GM21723 (cell line): ENCODE data around the gene IGFL2.
"Not testable (repeated sequence)": the region's sequence is repeated elsewhere in the genome, so short reads cannot be mapped to it uniquely, and the experiment has no call there.

Source experiments
- ATAC-seq: cut with Tn5 transposase; IDR thresholded peaks from one replicate; pipeline ENCODE4 v1.9.1; 2021; ENCODE audit warnings: mild to moderate bottlenecking, moderate library complexity; ENCODE audit not compliant: unreplicated experiment

IGFL2 gene

DNA sequence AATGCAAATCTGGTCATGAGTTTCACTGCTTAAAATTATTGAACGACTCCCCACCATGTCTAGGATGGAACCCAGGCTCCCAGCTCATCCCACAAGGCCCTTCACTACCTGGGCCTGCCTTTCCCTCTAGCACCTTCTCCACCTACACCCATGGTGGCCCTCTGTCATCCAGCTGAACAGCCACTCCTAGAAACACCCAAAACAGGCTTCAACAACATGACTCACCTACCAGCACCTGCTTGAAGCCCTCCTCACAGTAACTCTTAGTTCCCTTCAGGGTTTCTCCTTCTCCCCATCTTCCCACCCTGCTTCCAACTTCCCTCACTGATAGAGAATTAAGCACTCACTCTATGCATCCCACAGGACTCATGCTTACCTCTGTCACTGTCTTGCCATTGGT lies 6.6 kb upstream of the IGFL2 start:
- no peak for ATAC-seq

GRCh38 chr19:46142294-46142693 lies 5.7 kb upstream of the IGFL2 start:
- ATAC-seq = no peak

DNA sequence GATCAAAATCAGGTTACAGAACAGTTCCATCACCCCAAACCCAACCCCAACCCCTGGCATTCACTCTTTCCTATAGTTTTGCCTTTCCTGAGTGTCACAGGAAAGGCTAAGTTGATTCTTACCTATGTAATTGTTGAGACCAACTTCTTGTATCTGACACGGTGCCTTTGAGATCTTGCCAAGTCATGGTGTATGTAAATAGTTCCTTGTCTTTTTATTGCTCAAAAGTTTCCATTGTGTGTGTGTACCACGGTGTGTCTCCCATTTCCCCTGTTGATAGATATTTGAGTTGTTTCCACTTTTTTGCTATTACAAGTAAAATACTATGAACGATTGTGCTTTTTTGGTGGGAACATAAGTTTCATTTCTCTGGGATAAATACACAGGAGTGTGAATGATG lies 3.3 kb upstream of the IGFL2 start:
- ATAC-seq = no peak

DNA sequence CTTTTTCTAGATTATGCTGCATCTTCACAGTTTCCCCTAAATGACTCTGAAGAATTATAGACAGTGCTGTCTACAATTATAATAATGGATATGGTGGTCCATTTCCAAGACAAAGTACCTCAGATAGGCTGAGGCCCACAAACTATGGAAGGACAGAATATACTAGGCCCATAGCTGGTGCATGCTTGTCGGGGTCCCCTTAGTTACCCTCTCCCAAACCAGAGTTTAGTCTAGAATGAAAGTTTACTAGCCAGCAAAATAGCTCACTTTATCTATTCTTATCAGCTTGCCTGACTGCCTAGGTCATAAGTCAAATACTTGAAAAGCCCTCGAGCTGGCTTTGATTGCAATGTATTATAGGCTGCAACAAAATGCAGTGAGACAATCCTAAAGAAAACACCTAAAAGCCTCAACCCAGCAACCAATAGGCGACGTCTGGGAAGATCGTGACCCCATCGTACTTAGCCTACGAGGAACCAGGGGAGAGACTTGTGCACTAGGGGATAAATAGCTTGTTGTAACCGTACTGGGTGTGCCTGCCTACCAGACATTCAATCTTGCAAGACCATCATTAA lies 785 bp upstream of the IGFL2 start:
- no peak for ATAC-seq

- ATAC-seq = no peak
Measured at GRCh38 chr19:46150606-46151005, 2.6 kb downstream of the IGFL2 start.

DNA sequence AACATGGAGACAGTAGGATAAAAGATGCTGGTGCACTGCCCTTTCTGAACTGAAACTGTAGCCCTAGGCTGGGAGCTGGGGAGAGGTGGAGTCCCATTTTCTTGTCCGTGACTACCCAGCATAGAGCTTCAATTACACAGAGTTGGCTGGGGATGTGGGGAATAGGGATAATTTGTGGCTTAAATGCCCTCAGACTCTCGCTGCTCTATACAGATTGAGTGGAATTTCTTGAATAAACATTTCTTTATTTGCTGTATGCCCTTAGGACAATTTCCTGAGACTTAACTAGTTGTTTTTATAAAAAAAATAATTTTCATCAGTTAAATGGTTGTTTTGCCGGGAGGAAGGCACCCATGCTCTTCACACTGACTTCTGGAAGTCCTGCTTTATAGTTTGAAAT lies 7.2 kb downstream of the IGFL2 start:
- no peak for ATAC-seq

GRCh38 chr19:46159418-46160232 lies 11.6 kb downstream of the IGFL2 start:
- no peak for ATAC-seq

- ATAC-seq = no peak
Measured at GRCh38 chr19:46160233-46160775, 12.3 kb downstream of the IGFL2 start.

DNA sequence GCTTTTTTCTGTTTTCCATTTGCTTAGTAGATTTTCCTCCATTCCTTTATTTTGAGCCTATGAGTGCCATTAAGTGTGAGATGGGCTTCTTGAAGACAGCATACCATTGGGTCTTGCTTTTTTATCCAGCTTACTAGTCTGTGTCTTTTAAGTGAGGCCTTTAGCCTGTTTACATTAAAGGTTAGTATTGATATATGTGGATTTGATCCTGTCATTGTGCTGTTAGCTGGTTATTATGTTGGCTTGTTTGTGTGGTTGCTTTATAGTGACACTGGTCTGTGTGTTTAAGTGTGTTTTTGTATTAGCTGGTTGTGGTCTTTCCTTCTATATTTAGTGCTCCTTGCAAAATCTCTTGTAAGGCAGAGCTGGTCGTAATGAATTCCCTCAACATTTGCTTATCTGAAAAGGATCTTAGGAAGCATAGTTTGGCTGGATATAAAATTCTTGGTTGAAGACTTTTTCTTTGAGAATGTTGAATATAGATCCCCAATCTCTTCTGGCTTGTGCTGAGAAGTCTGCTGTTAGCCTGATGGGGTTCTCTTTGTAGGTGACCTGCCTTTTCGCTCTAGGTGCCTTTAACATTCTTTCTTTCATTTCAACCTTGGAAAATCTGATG lies 13.7 kb downstream of the IGFL2 start:
- ATAC-seq = not testable (repeated sequence)

DNA sequence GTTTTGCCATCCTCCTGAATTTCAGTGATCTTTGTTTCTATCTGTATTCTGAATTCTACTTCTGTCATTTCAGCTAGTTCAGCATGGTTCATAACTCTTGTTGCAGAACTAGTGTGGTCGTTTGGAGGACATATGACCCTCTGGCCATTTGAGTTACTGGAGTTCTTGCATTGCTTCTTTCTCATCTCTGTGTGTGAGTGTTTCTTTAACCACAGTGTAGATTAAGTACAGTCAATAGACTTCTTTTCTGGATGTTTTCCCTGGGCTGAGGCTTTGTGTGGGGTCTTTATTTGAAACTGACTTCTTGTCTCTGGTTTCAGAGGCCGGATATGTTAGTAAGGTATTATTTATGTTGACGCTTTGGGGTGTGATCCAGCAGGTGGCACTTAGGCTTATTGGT lies 14.7 kb downstream of the IGFL2 start:
- ATAC-seq = no peak

DNA sequence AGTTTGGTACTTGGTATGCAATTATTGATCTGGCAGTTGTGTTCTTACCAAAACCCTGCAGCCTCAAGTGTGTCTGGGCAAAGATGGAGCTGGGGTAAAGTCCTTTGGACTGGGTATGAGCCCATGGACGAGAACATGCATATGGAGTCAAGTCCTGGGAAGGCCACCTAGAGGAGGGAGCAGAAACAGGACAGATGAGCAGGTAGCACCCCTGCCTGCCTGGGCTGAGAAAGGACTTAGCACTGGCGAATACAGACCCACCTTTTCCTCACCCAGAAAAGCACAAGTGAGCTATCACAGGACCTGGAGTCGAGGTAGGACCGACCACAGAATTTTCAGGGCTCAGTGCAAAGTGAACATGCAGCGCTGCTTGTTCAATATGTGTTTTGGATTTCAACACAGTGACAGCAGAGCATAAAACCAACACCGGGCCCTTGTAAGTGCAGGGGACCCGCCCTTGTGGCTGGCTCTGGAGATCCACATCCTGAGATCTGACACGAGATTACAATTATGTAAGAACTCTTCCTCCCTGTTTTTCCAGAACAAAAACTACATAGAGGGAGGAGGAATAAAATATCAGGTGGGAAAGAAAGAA lies 25.9 kb downstream of the IGFL2 start:
- no peak for ATAC-seq

DNA sequence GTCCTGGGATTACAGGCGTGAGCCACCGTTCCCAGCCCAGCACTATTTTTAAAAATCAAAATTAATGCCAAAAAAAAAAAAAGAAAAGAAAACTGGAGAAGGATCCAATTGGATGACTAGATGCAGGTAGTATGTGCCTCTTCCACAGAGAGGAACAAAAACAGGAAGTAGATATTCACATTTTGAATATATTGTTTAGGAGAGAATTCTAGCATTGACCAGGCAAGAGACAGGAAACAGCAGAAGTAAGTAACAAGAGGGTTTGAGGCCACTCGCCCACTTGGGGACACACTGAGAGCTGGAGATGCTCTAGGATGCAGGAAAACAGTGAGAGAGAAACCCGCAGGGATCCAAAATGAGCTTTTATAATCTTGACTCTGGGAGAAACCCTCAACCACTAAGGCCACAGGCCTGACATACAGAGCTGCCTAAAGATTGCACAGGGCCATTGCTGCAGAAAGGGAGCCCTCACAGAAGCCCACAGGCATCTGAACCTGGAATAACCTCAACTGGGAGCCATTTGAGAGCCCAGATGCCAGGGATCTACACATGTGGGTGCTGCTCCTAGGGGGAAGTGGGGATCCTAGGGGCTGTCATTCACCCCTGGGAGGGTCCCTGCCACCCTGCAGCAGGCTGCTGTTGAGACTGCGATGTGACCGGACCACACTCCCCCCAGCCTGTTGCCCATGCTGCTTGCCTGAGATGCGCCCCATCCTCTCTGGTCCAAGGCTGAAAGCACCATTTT lies 28.2 kb downstream of the IGFL2 start:
- ATAC-seq = no peak

- no peak for ATAC-seq
Measured at GRCh38 chr19:46179076-46179759, 31.2 kb downstream of the IGFL2 start.

DNA sequence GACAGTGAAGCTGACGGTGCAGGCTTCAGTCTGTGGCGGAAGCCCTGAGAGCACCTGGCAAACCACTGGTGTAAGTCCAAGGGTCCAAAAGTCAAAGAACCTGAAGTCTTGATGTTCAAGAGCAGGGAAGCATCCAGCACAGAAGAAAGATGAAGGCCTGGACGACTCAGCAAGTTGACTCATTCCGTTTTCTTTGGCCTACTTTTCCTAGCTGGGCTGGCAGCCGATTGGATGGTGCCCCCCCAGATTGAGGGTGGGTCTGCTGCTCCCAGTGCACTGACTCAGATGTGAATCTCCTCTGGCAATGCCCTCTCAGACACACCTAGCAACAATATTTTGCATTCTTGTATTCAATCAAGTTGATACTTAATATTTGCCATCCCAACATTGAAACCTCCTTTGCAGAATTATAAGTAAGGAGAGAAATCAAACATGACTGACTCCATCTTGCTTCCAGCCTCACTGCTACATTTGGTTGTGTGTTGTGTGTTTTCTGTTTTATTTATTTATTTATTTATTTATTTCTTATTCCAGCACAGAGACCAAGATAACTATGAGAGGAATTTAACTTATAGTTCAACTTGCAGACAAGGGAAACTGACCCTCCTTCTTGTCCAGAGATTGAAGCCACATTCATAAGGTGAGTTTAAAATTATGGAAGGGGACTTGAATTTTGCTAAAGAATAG lies 32.8 kb downstream of the IGFL2 start:
- ATAC-seq = no peak

- ATAC-seq = no peak
Measured at GRCh38 chr19:46181388-46181779, 33.3 kb downstream of the IGFL2 start.

DNA sequence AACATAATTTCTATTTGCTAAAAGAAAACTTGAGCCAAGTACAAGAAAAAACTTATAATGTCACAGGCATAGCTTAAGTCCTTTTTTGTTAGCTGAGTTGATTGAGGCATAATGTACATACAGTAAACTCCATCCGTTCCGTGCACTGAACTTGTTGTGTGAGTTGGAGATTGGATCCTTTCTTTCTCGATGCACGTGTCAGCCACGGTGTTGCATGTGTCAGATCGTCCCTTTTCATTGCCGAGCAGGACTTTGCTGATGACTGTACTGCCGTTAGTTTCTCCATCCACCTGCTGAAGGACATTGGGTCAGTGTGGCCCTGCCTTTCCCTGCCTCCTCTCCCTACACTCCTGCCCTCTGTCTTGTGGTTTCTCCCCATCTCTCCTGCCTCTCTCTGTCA lies 34.4 kb downstream of the IGFL2 start:
- no peak for ATAC-seq

DNA sequence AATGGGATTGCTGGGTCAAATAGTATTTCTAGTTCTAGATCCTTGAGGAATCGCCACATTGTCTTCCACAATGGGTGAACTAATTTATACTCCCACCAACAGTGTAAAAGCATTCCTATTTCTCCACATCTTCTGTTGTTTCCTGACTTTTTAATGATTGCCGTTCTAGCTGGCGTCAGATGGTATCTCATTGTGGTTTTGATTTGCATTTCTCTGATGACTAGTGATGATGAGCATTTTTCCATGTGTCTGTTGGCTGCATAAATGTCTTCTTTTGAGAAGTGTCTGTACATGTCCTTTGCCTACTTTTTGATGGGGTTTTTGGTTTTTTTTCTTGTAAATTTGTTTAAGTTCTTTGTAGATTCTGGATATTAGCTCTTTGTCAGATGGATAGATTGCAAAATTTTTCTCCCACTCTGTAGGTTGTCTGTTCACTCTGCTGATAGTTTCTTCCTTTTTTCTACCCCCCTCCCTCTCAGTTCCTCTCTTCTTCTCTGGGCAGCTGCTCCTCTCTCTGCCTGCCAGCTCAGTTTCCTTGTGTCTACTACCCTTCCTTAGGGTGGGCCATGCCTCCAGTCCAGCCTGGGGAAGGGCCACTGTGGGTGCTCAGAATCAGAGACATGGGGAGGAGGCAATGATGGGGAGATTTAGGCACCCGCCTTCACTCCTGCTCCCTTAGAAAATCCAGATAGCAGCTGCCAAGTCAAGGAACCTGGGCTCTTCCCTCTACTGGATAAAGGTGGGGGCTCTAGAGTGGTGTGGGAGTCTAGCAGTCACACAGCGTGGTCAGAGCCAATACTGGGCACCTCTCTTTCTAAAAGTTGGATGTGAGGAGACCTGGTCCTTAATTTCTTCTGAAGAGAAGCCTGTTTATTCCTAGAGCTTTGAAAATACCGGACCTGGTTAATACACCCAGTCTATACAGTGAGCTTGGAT lies 37.0 kb downstream of the IGFL2 start:
- not testable (repeated sequence) for ATAC-seq

- ATAC-seq = no peak
Measured at GRCh38 chr19:46186101-46186716, 38.2 kb downstream of the IGFL2 start.
